Caco-2 (cell line): ENCODE results near the gene SLC7A6OS. TPM values are rescaled to one million over a fixed set of nuclear protein-coding genes. Genes with fewer than 3 reads are reported as not detected.

Source experiments
- BruUV-seq: library from RNA; stranded (reverse); fragments of 400-500 nt; replicated peaks from 2 replicates; lab custom pipeline; 2021; lab: Mats Ljungman, UMichigan
- CTCF ChIA-PET: fragments of 300-600 bp; sonication (Branson Sonifier 250); formaldehyde crosslinking; loops from one replicate; lab custom pipeline; 2022; ENCODE audit warnings: antibody characterized with exemption; lab: Charles Lee
- POLR2A ChIA-PET: fragments of 300-600 bp; sonication (Branson Sonifier 250); formaldehyde crosslinking; loops from one replicate; lab custom pipeline; 2022; ENCODE audit warnings: antibody characterized with exemption; lab: Charles Lee
- DNase-seq, 2 experiments: peaks; one replicate each; pipeline versions ENCODE4 v3.0.0 to v3.0.0-alpha.2; 2020 to 2022
- H3K27me3 ChIP-seq: replicated peaks from 2 replicates; pipeline ENCODE4 v1.6.0; 2011; ENCODE audit warnings: low read length; ENCODE audit not compliant: control insufficient read depth, insufficient read depth
- H3K36me3 ChIP-seq: 2 replicates; pipeline ENCODE4 v1.5.1; 2011; ENCODE audit warnings: low read length; ENCODE audit not compliant: control insufficient read depth, insufficient read depth
- H3K4me1 ChIP-seq: fragments of 250-450 bp; sonication (Bioruptor Pico); 2 replicates; pipeline ENCODE4 v1.5.1; 2020; ENCODE audit warnings: mild to moderate bottlenecking
- H3K4me3 ChIP-seq: 2 replicates; pipeline ENCODE4 v1.5.1; 2011; ENCODE audit warnings: low read depth, mild to moderate bottlenecking, control low read depth, low read length
- H3K9me3 ChIP-seq: fragments of 250-450 bp; sonication (Bioruptor Pico); 2 replicates; pipeline ENCODE4 v1.5.1; 2020; ENCODE audit warnings: mild to moderate bottlenecking, moderate library complexity
- H3K27ac Mint-ChIP-seq: one replicate; pipeline ENCODE4 v1.8.0; 2022; ENCODE audit warnings: mixed read lengths; ENCODE audit not compliant: unreplicated experiment
- H3K27me3 Mint-ChIP-seq: one replicate; pipeline ENCODE4 v1.8.0; 2022; ENCODE audit warnings: mixed read lengths; ENCODE audit not compliant: insufficient read depth, unreplicated experiment
- H3K36me3 Mint-ChIP-seq: one replicate; pipeline ENCODE4 v1.8.0; 2022; ENCODE audit warnings: mild to moderate bottlenecking, mixed read lengths; ENCODE audit not compliant: insufficient read depth, unreplicated experiment
- H3K4me1 Mint-ChIP-seq: one replicate; pipeline ENCODE4 v1.8.0; 2022; ENCODE audit warnings: low read depth, mixed read lengths; ENCODE audit not compliant: unreplicated experiment
- H3K4me3 Mint-ChIP-seq: one replicate; pipeline ENCODE4 v1.8.0; 2022; ENCODE audit warnings: mild to moderate bottlenecking, moderate library complexity, mixed read lengths; ENCODE audit not compliant: unreplicated experiment
- H3K9me3 Mint-ChIP-seq: one replicate; pipeline ENCODE4 v1.8.0; 2022; ENCODE audit warnings: mixed read lengths; ENCODE audit not compliant: unreplicated experiment
- intact Hi-C: fragments of 100-400 bp; cut with micrococcal nuclease; formaldehyde crosslinking; loops from one replicate; pipeline ENCODE4 v1.10.0; 2022; ENCODE audit not compliant: unreplicated experiment
- total RNA-seq: library from RNA; stranded (reverse); gene quantifications from 2 replicates; pipeline ENCODE4 v1.2.3, GENCODE V29; 2022
- TF ChIP-seq, protein P1 (sequence below), 2 experiments: fragments of 200-600 bp in 1 of 2; IDR thresholded peaks; 1 replicate in 1 of 2; 2 replicates in 1 of 2; pipeline versions ENCODE4 v1.5.1 to v1.8.0; 2011 to 2022; ENCODE audit warnings: antibody characterized with exemption in 1 of 2, control low read depth in 1 of 2, inconsistent platforms in 1 of 2, low read depth in 1 of 2, low read length in 1 of 2, mild to moderate bottlenecking in 1 of 2, moderate library complexity in 1 of 2; ENCODE audit not compliant: insufficient read depth in 1 of 2, severe bottlenecking in 1 of 2, unreplicated experiment in 1 of 2

The SLC7A6OS gene
- total RNA-seq, 1 experiment from 2014 or later: 34.0 TPM

DNA sequence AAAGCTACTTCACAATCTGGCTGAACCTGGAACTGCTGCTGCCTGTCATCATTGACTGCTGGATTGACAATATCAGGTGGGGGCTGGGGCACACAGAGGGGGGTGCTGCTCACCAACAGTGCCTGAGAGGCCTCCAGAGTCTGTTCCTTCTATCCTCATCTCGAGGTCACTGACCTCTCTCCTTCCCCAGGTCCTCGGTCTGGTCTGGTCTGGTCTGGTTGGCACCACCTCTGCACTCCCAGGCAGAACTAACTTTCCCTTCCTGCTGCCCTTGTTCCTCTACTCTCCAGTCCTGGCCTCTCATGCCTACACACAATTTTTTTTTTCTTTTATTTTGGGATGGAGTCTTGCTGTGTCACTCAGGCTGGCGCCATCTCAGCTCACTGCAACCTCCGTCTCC lies 61.4 kb downstream of the SLC7A6OS start:
- H3K4me3 ChIP-seq: no peak overlapping the region
- Mint-ChIP-seq H3K27ac (no peak overlapping the region), H3K27me3 (no peaks in the 10 kb centered on the region), H3K9me3 (no peaks in the 10 kb centered on the region), H3K4me3 (no peak overlapping the region), H3K36me3 (peaks cover 57% of the 10 kb centered on the region), H3K4me1 (peaks cover 14% of the 10 kb centered on the region)
- peaks cover 12% of the 10 kb centered on the region for H3K4me1 ChIP-seq
- ChIA-PET CTCF (interaction anchor here (0.6 kb wide), 1 partner anchor 165 kb away, joined by 5 read pairs; no protein-coding TSS in a partner anchor), POLR2A (interaction anchor here (0.7 kb wide), 1 partner anchor 61 kb away, joined by 3 read pairs; the partner anchor contains the start of gene SLC7A6OS)
- TF ChIP-seq, protein P1, sequence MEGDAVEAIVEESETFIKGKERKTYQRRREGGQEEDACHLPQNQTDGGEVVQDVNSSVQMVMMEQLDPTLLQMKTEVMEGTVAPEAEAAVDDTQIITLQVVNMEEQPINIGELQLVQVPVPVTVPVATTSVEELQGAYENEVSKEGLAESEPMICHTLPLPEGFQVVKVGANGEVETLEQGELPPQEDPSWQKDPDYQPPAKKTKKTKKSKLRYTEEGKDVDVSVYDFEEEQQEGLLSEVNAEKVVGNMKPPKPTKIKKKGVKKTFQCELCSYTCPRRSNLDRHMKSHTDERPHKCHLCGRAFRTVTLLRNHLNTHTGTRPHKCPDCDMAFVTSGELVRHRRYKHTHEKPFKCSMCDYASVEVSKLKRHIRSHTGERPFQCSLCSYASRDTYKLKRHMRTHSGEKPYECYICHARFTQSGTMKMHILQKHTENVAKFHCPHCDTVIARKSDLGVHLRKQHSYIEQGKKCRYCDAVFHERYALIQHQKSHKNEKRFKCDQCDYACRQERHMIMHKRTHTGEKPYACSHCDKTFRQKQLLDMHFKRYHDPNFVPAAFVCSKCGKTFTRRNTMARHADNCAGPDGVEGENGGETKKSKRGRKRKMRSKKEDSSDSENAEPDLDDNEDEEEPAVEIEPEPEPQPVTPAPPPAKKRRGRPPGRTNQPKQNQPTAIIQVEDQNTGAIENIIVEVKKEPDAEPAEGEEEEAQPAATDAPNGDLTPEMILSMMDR (IDR thresholded peaks at IDR 0.05; ENCODE audit: insufficient read depth in 1 of 2, low read depth in 1 of 2, low read length in 1 of 2, severe bottlenecking in 1 of 2, unreplicated experiment in 1 of 2): no peak
- intact Hi-C loops: no loop called here
- H3K9me3 ChIP-seq: no peaks in the 10 kb centered on the region
- no TSS peak for BruUV-seq
- H3K27me3 ChIP-seq: no peaks in the 10 kb centered on the region
- no peaks in the 10 kb centered on the region for H3K36me3 ChIP-seq
- no peak for DNase-seq

Other genes with a start within 250 kb of the SLC7A6OS start
- 40.0 and 43.9 TPM in 2 replicates for gene NFATC3, start 225.6 kb downstream of the SLC7A6OS start, total RNA-seq
- gene ESRP2, start 74.8 kb downstream of the SLC7A6OS start, total RNA-seq: 109 and 110 TPM in 2 replicates
- gene PLA2G15, start 65.6 kb downstream of the SLC7A6OS start, total RNA-seq: 33.2 and 33.4 TPM in 2 replicates
- gene SLC7A6, start 46.4 kb downstream of the SLC7A6OS start, total RNA-seq: 236 and 267 TPM in 2 replicates
- 156 and 166 TPM in 2 replicates for gene PRMT7, start 73 bp upstream of the SLC7A6OS start, total RNA-seq
- gene SMPD3, start 137.6 kb upstream of the SLC7A6OS start, total RNA-seq: 2.4 and 2.8 TPM in 2 replicates
- gene ZFP90, start 228.3 kb upstream of the SLC7A6OS start, total RNA-seq: 16.5 and 23.2 TPM in 2 replicates